DND-41 (cell line): ENCODE results near the gene SYNE2.

Experiments used
- ATAC-seq: fragments of 200-7000 bp; cut with Tn5 transposase; 3 replicates; pipeline ENCODE4 v1.9.1; 2021; ENCODE audit warnings: low read depth; ENCODE audit not compliant: insufficient read depth
- DNase-seq: peaks from one replicate; pipeline ENCODE4 v3.0.0-alpha.2; 2020
- H2AFZ ChIP-seq: 2 replicates; pipeline ENCODE4 v1.6.0; 2012; ENCODE audit warnings: low read depth, low read length
- H3K27ac ChIP-seq: 2 replicates; pipeline ENCODE4 v1.5.1; 2012; ENCODE audit warnings: low read length, inconsistent platforms
- H3K27me3 ChIP-seq: fragments of 200-600 bp; sonication (generic); 2 replicates; pipeline ENCODE4 v1.6.0; 2012; ENCODE audit warnings: low read length, mild to moderate bottlenecking, inconsistent platforms; ENCODE audit not compliant: insufficient read depth, poor library complexity
- H3K36me3 ChIP-seq: 2 replicates; pipeline ENCODE4 v1.5.1; 2012; ENCODE audit warnings: low read length, inconsistent platforms; ENCODE audit not compliant: insufficient read depth
- H3K4me1 ChIP-seq: 2 replicates; pipeline ENCODE4 v1.5.1; 2012; ENCODE audit warnings: mild to moderate bottlenecking, low read length; ENCODE audit not compliant: insufficient read depth
- H3K4me2 ChIP-seq: 2 replicates; pipeline ENCODE4 v1.6.0; 2012; ENCODE audit warnings: mild to moderate bottlenecking, moderate library complexity, low read length, inconsistent platforms; ENCODE audit not compliant: insufficient read depth
- H3K4me3 ChIP-seq, 2 experiments: fragments of 200-600 bp in 1 of 2; shearing (Covaris generic) in 1 of 2; 2 replicates each; pipeline ENCODE4 v1.5.1; 2012 to 2016; ENCODE audit warnings: inconsistent platforms in 2 of 2, low read length in 2 of 2, mild to moderate bottlenecking in 2 of 2, low read depth in 1 of 2, moderate library complexity in 1 of 2
- H3K79me2 ChIP-seq: 2 replicates; pipeline ENCODE4 v1.6.0; 2012; ENCODE audit warnings: low read length, inconsistent platforms; ENCODE audit not compliant: insufficient read depth
- H3K9ac ChIP-seq: 2 replicates; pipeline ENCODE4 v1.6.0; 2012; ENCODE audit warnings: low read depth, mild to moderate bottlenecking, inconsistent platforms, low read length, moderate library complexity
- H3K9me3 ChIP-seq: 2 replicates; pipeline ENCODE4 v1.5.1; 2012; ENCODE audit warnings: low read length, moderate library complexity, mild to moderate bottlenecking, inconsistent platforms; ENCODE audit not compliant: insufficient read depth, severe bottlenecking
- H4K20me1 ChIP-seq: 2 replicates; pipeline ENCODE4 v1.6.0; 2012; ENCODE audit warnings: low read length; ENCODE audit not compliant: insufficient read depth
- EZH2 ChIP-seq: IDR thresholded peaks from 3 replicates; pipeline ENCODE4 v1.6.1; 2012; ENCODE audit warnings: borderline replicate concordance, low read depth, mild to moderate bottlenecking, moderate library complexity, low read length, inconsistent platforms; ENCODE audit not compliant: severe bottlenecking
- TF ChIP-seq, protein P1 (sequence below): IDR thresholded peaks from 2 replicates; pipeline ENCODE4 v1.5.1; 2012; ENCODE audit warnings: borderline replicate concordance, low read length, moderate library complexity, mild to moderate bottlenecking; ENCODE audit not compliant: poor library complexity, severe bottlenecking; ENCODE audit errors: extremely low read depth

SYNE2 gene

DNA sequence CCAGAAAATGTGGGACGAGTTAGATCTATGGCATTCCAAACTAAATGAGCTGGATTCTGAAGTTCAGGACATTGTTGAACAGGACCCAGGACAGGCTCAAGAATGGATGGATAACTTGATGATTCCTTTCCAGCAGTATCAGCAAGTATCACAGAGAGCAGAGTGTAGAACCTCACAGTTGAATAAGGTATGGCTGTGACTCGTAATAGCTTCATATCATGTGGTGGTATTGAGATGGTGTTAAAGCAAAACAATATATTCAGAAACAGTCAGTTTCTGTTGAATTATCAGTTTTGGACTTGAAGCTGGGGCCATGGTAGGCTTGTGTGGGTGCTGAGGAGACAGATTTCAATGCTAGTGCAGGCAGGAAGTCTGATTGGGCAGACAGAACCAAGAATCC, 227.6 kb downstream of the SYNE2 start:
- Histone ChIP-seq H3K27me3 (no peaks in the 10 kb centered on the region), H3K36me3 (peaks cover 86% of the 10 kb centered on the region), H3K4me1 (no peaks in the 10 kb centered on the region), H3K4me2 (no peak overlapping the region), H3K79me2 (no peaks in the 10 kb centered on the region), H3K9me3 (no peaks in the 10 kb centered on the region), H3K4me3 (no peak overlapping the region), H2AFZ (no peak overlapping the region), H3K9ac (no peak overlapping the region), H3K27ac (no peak overlapping the region), H4K20me1 (no peaks in the 10 kb centered on the region)
- TF ChIP-seq EZH2 = no peak
- TF ChIP-seq, protein P1, sequence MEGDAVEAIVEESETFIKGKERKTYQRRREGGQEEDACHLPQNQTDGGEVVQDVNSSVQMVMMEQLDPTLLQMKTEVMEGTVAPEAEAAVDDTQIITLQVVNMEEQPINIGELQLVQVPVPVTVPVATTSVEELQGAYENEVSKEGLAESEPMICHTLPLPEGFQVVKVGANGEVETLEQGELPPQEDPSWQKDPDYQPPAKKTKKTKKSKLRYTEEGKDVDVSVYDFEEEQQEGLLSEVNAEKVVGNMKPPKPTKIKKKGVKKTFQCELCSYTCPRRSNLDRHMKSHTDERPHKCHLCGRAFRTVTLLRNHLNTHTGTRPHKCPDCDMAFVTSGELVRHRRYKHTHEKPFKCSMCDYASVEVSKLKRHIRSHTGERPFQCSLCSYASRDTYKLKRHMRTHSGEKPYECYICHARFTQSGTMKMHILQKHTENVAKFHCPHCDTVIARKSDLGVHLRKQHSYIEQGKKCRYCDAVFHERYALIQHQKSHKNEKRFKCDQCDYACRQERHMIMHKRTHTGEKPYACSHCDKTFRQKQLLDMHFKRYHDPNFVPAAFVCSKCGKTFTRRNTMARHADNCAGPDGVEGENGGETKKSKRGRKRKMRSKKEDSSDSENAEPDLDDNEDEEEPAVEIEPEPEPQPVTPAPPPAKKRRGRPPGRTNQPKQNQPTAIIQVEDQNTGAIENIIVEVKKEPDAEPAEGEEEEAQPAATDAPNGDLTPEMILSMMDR = no peak
- DNase-seq (no peak), ATAC-seq (no peak)

DNA sequence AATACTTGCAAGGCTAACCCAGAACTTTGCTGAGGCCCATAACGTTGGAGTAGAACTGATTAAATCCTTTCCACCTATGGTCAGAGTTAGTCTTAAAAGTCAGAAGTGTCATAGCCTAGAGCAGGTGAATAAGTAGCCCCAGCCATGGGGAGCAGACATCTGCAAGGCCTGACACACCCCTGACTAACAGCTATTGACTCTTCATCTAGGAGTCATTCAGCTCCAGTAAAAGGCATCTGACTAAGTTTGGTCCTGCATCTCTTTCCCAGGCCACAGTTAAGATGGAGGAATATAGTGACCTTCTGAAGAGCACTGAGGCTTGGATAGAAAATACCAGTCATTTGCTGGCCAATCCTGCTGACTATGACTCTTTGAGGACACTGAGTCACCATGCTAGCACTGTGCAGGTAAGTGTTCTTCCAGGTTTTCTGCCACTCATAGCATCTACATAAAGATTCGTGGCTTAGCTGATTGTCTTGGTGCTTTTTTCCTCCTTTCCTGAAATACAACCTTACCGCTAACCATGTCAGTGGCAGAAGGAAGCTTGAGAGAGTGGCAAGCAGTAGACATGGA, 228.5 kb downstream of the SYNE2 start:
- DNase-seq = no peak

DNA sequence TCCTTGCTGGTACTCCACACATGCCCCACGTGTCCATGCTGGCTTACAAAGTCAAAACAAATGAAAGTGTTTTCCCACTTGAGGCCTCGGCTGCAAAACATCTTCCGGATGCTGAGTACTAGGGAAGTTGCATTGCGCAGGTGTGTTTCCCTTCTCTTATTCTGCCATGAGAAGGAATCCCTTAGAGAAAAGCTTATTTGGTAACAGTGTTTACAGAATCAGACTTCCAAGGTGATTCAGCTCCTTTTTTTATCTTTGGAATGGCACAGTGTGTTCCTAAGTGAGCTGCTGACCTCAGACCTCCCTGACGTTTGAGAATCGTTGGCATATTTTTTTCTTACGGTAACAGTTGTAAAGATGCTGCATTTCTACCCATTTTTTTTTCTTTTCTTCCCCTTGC, 230.0 kb downstream of the SYNE2 start:
- no peak overlapping the region for H3K4me3 ChIP-seq
- no peaks in the 10 kb centered on the region for H3K79me2 ChIP-seq
- H3K4me2 ChIP-seq = no peak overlapping the region
- H3K9me3 ChIP-seq = no peaks in the 10 kb centered on the region
- H3K27ac ChIP-seq = no peak overlapping the region
- H4K20me1 ChIP-seq = no peaks in the 10 kb centered on the region
- ATAC-seq (no peak), DNase-seq (no peak)
- no peak overlapping the region for H3K9ac ChIP-seq
- H2AFZ ChIP-seq = no peak overlapping the region
- H3K27me3 ChIP-seq = no peaks in the 10 kb centered on the region
- H3K4me1 ChIP-seq = no peaks in the 10 kb centered on the region
- TF ChIP-seq, protein P1 = no peak
- TF ChIP-seq EZH2 = no peak
- peaks cover 76% of the 10 kb centered on the region for H3K36me3 ChIP-seq

More for the DNA sequence above, 228.5 kb downstream of the SYNE2 start:
- no peak overlapping the region for H3K4me3 ChIP-seq
- H3K9ac ChIP-seq = no peak overlapping the region
- no peak for ATAC-seq
- no peaks in the 10 kb centered on the region for H4K20me1 ChIP-seq
- H3K9me3 ChIP-seq = no peaks in the 10 kb centered on the region
- TF ChIP-seq, protein P1 = no peak
- TF ChIP-seq EZH2 = no peak
- no peak overlapping the region for H2AFZ ChIP-seq
- H3K4me1 ChIP-seq = no peaks in the 10 kb centered on the region
- H3K27ac ChIP-seq = no peak overlapping the region
- peaks cover 84% of the 10 kb centered on the region for H3K36me3 ChIP-seq
- H3K4me2 ChIP-seq = no peak overlapping the region
- H3K79me2 ChIP-seq = no peaks in the 10 kb centered on the region
- no peaks in the 10 kb centered on the region for H3K27me3 ChIP-seq

DNA sequence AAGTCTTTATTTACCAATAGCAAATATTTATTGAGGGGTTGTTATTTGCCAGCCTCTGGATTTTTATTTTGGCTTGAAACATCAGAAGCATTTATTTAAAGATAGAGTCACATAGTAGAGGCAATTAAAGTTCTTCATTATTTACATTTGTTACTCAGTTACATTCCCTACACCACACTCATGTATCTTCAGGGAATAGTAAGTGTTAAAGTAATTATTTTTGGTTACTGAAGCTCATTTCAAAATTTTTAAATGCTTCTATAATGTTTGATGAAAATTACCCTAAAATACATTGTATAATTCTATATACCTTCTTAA, 235.8 kb downstream of the SYNE2 start:
- no peak for ATAC-seq
- H3K4me1 ChIP-seq = no peaks in the 10 kb centered on the region
- TF ChIP-seq, protein P1 = no peak
- TF ChIP-seq EZH2 = no peak

More for the DNA sequence above, 235.8 kb downstream of the SYNE2 start:
- H3K79me2 ChIP-seq = no peaks in the 10 kb centered on the region
- H3K27ac ChIP-seq = no peak overlapping the region
- H4K20me1 ChIP-seq = no peaks in the 10 kb centered on the region
- no peak overlapping the region for H3K4me2 ChIP-seq
- no peaks in the 10 kb centered on the region for H3K27me3 ChIP-seq
- peaks cover 70% of the 10 kb centered on the region for H3K36me3 ChIP-seq
- DNase-seq = no peak
- H3K4me3 ChIP-seq = no peak overlapping the region
- no peak overlapping the region for H3K9ac ChIP-seq
- no peak overlapping the region for H2AFZ ChIP-seq
- H3K9me3 ChIP-seq = no peaks in the 10 kb centered on the region
